CD14-positive monocyte (primary cell): ENCODE data around the gene NHERF2. TPM values are rescaled to one million over a fixed set of nuclear protein-coding genes. Genes with fewer than 3 reads are reported as not detected.

Source experiments
- polyA plus RNA-seq, 3 donors: library from polyadenylated mRNA; depleted of rRNA in 1 of 3; unstranded in 2 of 3; stranded (reverse) in 1 of 3; fragments of 300-500 nt in 2 of 3; fragments of >200 nt in 1 of 3; fragmentation: Illumina TruSeq in 2 of 3; gene quantifications; 1 replicate in 2 of 3; 2 replicates in 1 of 3; pipeline ENCODE4 v1.2.3, GENCODE V29; 2012 to 2021
- small RNA-seq: library from RNA; depleted of rRNA; stranded (forward); fragments of <200 nt; gene quantifications from one replicate; pipeline ENCODE3, GENCODE V24; 2012; ENCODE audit warnings: low read depth; ENCODE audit not compliant: insufficient read length

NHERF2 gene
- polyA plus RNA-seq, 3 donors = 0.66 to 8.2 (median 0.78) TPM

Small RNA genes lying within 50 kb of the gene (small RNA-seq; reads per million reads assigned to genes)
- gene RN7SL219P = not detected

Other genes with a start within 250 kb of the NHERF2 start
- gene SPSB3, start 244.3 kb upstream of the NHERF2 start, polyA plus RNA-seq = 100 to 1,000 TPM in 1 of 3 donors, 10 to 100 TPM in 2; 36.8 to 151 (median 40.2) TPM
- gene NUBP2, start 243.9 kb upstream of the NHERF2 start, polyA plus RNA-seq = 10 to 100 TPM; 34.4 to 69.5 (median 57.9) TPM
- under 1 TPM in 1 of 3 donors, not detected in 2; 0.07 TPM for gene IGFALS, start 233.2 kb upstream of the NHERF2 start, polyA plus RNA-seq
- gene HAGH, start 200.1 kb upstream of the NHERF2 start, polyA plus RNA-seq = 10 to 100 TPM; 42.6 to 82.1 (median 47.7) TPM
- gene FAHD1, start 199.7 kb upstream of the NHERF2 start, polyA plus RNA-seq = 10 to 100 TPM in 2 of 3 donors, 1 to 10 TPM in 1; 7.5 to 24.9 (median 17.3) TPM
- not detected for gene MEIOB, start 154.7 kb upstream of the NHERF2 start, polyA plus RNA-seq
- gene HS3ST6, start 108.5 kb upstream of the NHERF2 start, polyA plus RNA-seq = not detected
- gene MSRB1, start 83.7 kb upstream of the NHERF2 start, polyA plus RNA-seq = 100 to 1,000 TPM; 116 to 427 (median 416) TPM
- not detected for gene RPL3L, start 72.2 kb upstream of the NHERF2 start, polyA plus RNA-seq
- 100 to 1,000 TPM; 121 to 215 (median 186) TPM for gene NDUFB10, start 67.4 kb upstream of the NHERF2 start, polyA plus RNA-seq
- gene RPS2, start 62.1 kb upstream of the NHERF2 start, polyA plus RNA-seq = 1,000 to 10,000 TPM; 1,849 to 2,136 (median 1,893) TPM
- not detected for gene RNF151, start 60.0 kb upstream of the NHERF2 start, polyA plus RNA-seq
- gene TBL3, start 54.8 kb upstream of the NHERF2 start, polyA plus RNA-seq = 10 to 100 TPM; 33.9 to 37.8 (median 36.0) TPM
- under 1 TPM in 1 of 3 donors, not detected in 2; 0.09 TPM for gene NOXO1, start 45.4 kb upstream of the NHERF2 start, polyA plus RNA-seq
- 10 to 100 TPM in 2 of 3 donors, 1 to 10 TPM in 1; 8.1 to 22.7 (median 22.4) TPM for gene GFER, start 42.7 kb upstream of the NHERF2 start, polyA plus RNA-seq
- gene SYNGR3, start 36.9 kb upstream of the NHERF2 start, polyA plus RNA-seq = under 1 TPM in 2 of 3 donors, not detected in 1; 0.20 to 0.29 TPM
- 10 to 100 TPM in 1 of 3 donors, 1 to 10 TPM in 2; 1.4 to 42.1 (median 1.5) TPM for gene ZNF598, start 17.1 kb upstream of the NHERF2 start, polyA plus RNA-seq
- gene NPW, start 7.1 kb upstream of the NHERF2 start, polyA plus RNA-seq = not detected
- 10 to 100 TPM in 1 of 3 donors, 1 to 10 TPM in 2; 9.2 to 22.4 (median 9.6) TPM for gene NTHL1, start 20.9 kb downstream of the NHERF2 start, polyA plus RNA-seq
- 10 to 100 TPM; 11.7 to 95.1 (median 20.8) TPM for gene TSC2, start 21.1 kb downstream of the NHERF2 start, polyA plus RNA-seq
- gene PKD1, start 109.0 kb downstream of the NHERF2 start, polyA plus RNA-seq = 10 to 100 TPM in 1 of 3 donors, 1 to 10 TPM in 1, under 1 TPM in 1; 0.22 to 53.8 (median 1.6) TPM
- gene RAB26, start 121.7 kb downstream of the NHERF2 start, polyA plus RNA-seq = not detected
- gene TRAF7, start 128.9 kb downstream of the NHERF2 start, polyA plus RNA-seq = 10 to 100 TPM in 1 of 3 donors, 1 to 10 TPM in 2; 5.9 to 41.9 (median 6.7) TPM
- not detected for gene CASKIN1, start 169.7 kb downstream of the NHERF2 start, polyA plus RNA-seq
- gene MLST8, start 178.6 kb downstream of the NHERF2 start, polyA plus RNA-seq = 10 to 100 TPM; 29.9 to 54.3 (median 30.5) TPM
- gene BRICD5, start 184.0 kb downstream of the NHERF2 start, polyA plus RNA-seq = 1 to 10 TPM in 1 of 3 donors, not detected in 2; 8.8 TPM
- gene PGP, start 187.9 kb downstream of the NHERF2 start, polyA plus RNA-seq = 10 to 100 TPM in 2 of 3 donors, 1 to 10 TPM in 1; 7.2 to 20.2 (median 19.2) TPM
- gene E4F1, start 196.7 kb downstream of the NHERF2 start, polyA plus RNA-seq = 10 to 100 TPM in 1 of 3 donors, 1 to 10 TPM in 2; 4.9 to 50.9 (median 5.8) TPM
- gene DNASE1L2, start 209.5 kb downstream of the NHERF2 start, polyA plus RNA-seq = 1 to 10 TPM in 1 of 3 donors, not detected in 2; 1.1 TPM
- gene ECI1, start 224.7 kb downstream of the NHERF2 start, polyA plus RNA-seq = 10 to 100 TPM; 29.9 to 74.5 (median 52.3) TPM
- gene RNPS1, start 241.2 kb downstream of the NHERF2 start, polyA plus RNA-seq = 100 to 1,000 TPM in 2 of 3 donors, 10 to 100 TPM in 1; 93.7 to 176 (median 106) TPM